H1 (cell line): Measurements from ENCODE around the gene ZNF593. TPM values are rescaled to one million over a fixed set of nuclear protein-coding genes. Genes with fewer than 3 reads are reported as not detected.

Experiments
- CTCF ChIA-PET: fragments of 300-600 bp; sonication (Branson Sonifier 250); formaldehyde crosslinking; loops from one replicate; lab custom pipeline; 2021; ENCODE audit not compliant: partially characterized antibody; lab: Charles Lee
- POLR2A ChIA-PET: fragments of 300-600 bp; sonication (Branson Sonifier 250); formaldehyde crosslinking; loops from one replicate; lab custom pipeline; 2021; ENCODE audit warnings: inconsistent platforms; ENCODE audit not compliant: partially characterized antibody; lab: Charles Lee
- DNase-seq, 2 experiments: peaks; one replicate each; pipeline versions ENCODE4 v3.0.0 to v3.0.0-alpha.2; 2010 to 2022; ENCODE audit warnings: low spot score in 2 of 2, low read depth in 1 of 2, mixed read lengths in 1 of 2
- FAIRE-seq: peaks from 2 replicates; lab custom pipeline; 2011; peaks lifted over from hg19 to GRCh38; lab: Jason Lieb, UNC
- H2AFZ ChIP-seq: 2 replicates; pipeline ENCODE4 v1.8.1; 2012; ENCODE audit warnings: low read length, inconsistent platforms
- H2AK5ac ChIP-seq: 2 replicates; pipeline ENCODE4 v1.6.1; 2013; ENCODE audit warnings: low read depth, low read length
- H2BK120ac ChIP-seq: replicated peaks from 2 replicates; pipeline ENCODE3; 2013; ENCODE audit warnings: low read depth, low read length, inconsistent platforms
- H2BK12ac ChIP-seq: 2 replicates; pipeline ENCODE4 v1.6.1; 2013; ENCODE audit warnings: low read depth, low read length
- H2BK15ac ChIP-seq: 2 replicates; pipeline ENCODE4 v1.6.1; 2013; ENCODE audit warnings: low read length
- H2BK20ac ChIP-seq: 2 replicates; pipeline ENCODE4 v1.6.1; 2013; ENCODE audit warnings: low read length
- H2BK5ac ChIP-seq: 2 replicates; pipeline ENCODE4 v1.6.1; 2013; ENCODE audit warnings: low read depth, low read length
- H3K14ac ChIP-seq: 2 replicates; pipeline ENCODE4 v1.6.1; 2013; ENCODE audit warnings: inconsistent platforms; ENCODE audit not compliant: insufficient read length
- H3K18ac ChIP-seq: 2 replicates; pipeline ENCODE4 v1.6.1; 2013; ENCODE audit warnings: low read length; ENCODE audit errors: extremely low read depth
- H3K23ac ChIP-seq: 2 replicates; pipeline ENCODE4 v1.6.1; 2013; ENCODE audit warnings: inconsistent platforms; ENCODE audit not compliant: insufficient read length
- H3K23me2 ChIP-seq: 2 replicates; pipeline ENCODE4 v1.6.1; 2013; ENCODE audit warnings: low read depth, low read length
- H3K27ac ChIP-seq: 2 replicates; pipeline ENCODE4 v1.6.1; 2011; ENCODE audit warnings: low read depth, low read length, inconsistent platforms
- H3K27me3 ChIP-seq, 4 experiments: replicated peaks in 1 of 4; 1 replicate in 1 of 4; 2 replicates in 3 of 4; pipeline versions ENCODE4 v1.6.1 to v1.8.1; 2011 to 2013; ENCODE audit warnings: low read length in 3 of 4, mild to moderate bottlenecking in 3 of 4, inconsistent platforms in 2 of 4, mixed read lengths in 2 of 4, moderate library complexity in 1 of 4; ENCODE audit not compliant: control insufficient read depth in 3 of 4, insufficient read depth in 3 of 4; ENCODE audit errors: extremely low read depth in 1 of 4
- H3K36me3 ChIP-seq, 4 experiments: 2 replicates each; pipeline versions ENCODE4 v1.6.1 to v1.8.1; 2011 to 2013; ENCODE audit warnings: mild to moderate bottlenecking in 4 of 4, low read length in 3 of 4, moderate library complexity in 2 of 4, control low read depth in 1 of 4, inconsistent platforms in 1 of 4; ENCODE audit not compliant: insufficient read depth in 4 of 4, control insufficient read depth in 2 of 4
- H3K4ac ChIP-seq: replicated peaks from 2 replicates; pipeline ENCODE3; 2013; ENCODE audit warnings: low read length, low read depth, mixed read lengths, inconsistent platforms; ENCODE audit not compliant: insufficient read length
- H3K4me1 ChIP-seq, 4 experiments: replicated peaks in 1 of 4; 1 replicate in 1 of 4; 2 replicates in 3 of 4; pipeline versions ENCODE4 v1.6.1 to v1.8.1; 2011 to 2013; ENCODE audit warnings: low read length in 3 of 4, inconsistent platforms in 2 of 4, mixed read lengths in 1 of 4; ENCODE audit not compliant: insufficient read depth in 4 of 4, control insufficient read depth in 3 of 4
- H3K4me2 ChIP-seq, 2 experiments: 2 replicates each; pipeline versions ENCODE4 v1.6.1 to v1.8.1; 2011 to 2013; ENCODE audit warnings: low read depth in 2 of 2, low read length in 2 of 2, control low read depth in 1 of 2, inconsistent platforms in 1 of 2, mild to moderate bottlenecking in 1 of 2; ENCODE audit not compliant: insufficient read depth in 1 of 2
- H3K4me3 ChIP-seq, 4 experiments: fragments of 200-600, 300-600 bp in 1 of 4; sonication (generic), shearing (Covaris generic), sonication (Bioruptor Twin) in 1 of 4; 2 replicates each; pipeline versions ENCODE4 v1.5.1 to v1.8.1; 2011 to 2016; ENCODE audit warnings: low read length in 4 of 4, low read depth in 3 of 4, control low read depth in 2 of 4, inconsistent platforms in 2 of 4, mild to moderate bottlenecking in 2 of 4, mixed read lengths in 1 of 4, moderate library complexity in 1 of 4; ENCODE audit not compliant: insufficient read depth in 2 of 4; ENCODE audit errors: extremely low read depth in 1 of 4
- H3K56ac ChIP-seq: replicated peaks from 2 replicates; pipeline ENCODE3; 2013; ENCODE audit warnings: low read depth, mild to moderate bottlenecking, mixed read lengths, low read length, inconsistent platforms; ENCODE audit not compliant: insufficient read length
- H3K79me1 ChIP-seq: 2 replicates; pipeline ENCODE4 v1.6.1; 2013; ENCODE audit warnings: low read depth, low read length, control low read depth
- H3K79me2 ChIP-seq, 2 experiments: 2 replicates each; pipeline versions ENCODE4 v1.6.1 to v1.8.1; 2012 to 2013; ENCODE audit warnings: low read length in 2 of 2, mild to moderate bottlenecking in 2 of 2, inconsistent platforms in 1 of 2; ENCODE audit not compliant: insufficient read depth in 2 of 2, control insufficient read depth in 1 of 2
- H3K9ac ChIP-seq, 4 experiments: replicated peaks in 1 of 4; 1 replicate in 1 of 4; 2 replicates in 3 of 4; pipeline versions ENCODE4 v1.6.1 to v1.8.1; 2011 to 2013; ENCODE audit warnings: low read depth in 3 of 4, low read length in 3 of 4, control low read depth in 2 of 4, mild to moderate bottlenecking in 2 of 4, moderate library complexity in 2 of 4, inconsistent platforms in 1 of 4; ENCODE audit errors: extremely low read depth in 1 of 4
- H3K9me3 ChIP-seq, 2 experiments: 2 replicates each; pipeline versions ENCODE4 v1.6.1 to v1.8.1; 2012 to 2013; ENCODE audit warnings: mild to moderate bottlenecking in 2 of 2, moderate library complexity in 2 of 2, control low read depth in 1 of 2, inconsistent platforms in 1 of 2, low read depth in 1 of 2, low read length in 1 of 2, mixed read lengths in 1 of 2; ENCODE audit not compliant: insufficient read depth in 2 of 2
- H4K20me1 ChIP-seq, 2 experiments: replicated peaks in 1 of 2; 2 replicates each; pipeline versions ENCODE3 to v1.8.1; 2011 to 2013; ENCODE audit warnings: inconsistent platforms in 2 of 2, low read length in 2 of 2, mild to moderate bottlenecking in 1 of 2; ENCODE audit not compliant: insufficient read depth in 2 of 2, control insufficient read depth in 1 of 2
- H4K5ac ChIP-seq: 2 replicates; pipeline ENCODE4 v1.6.1; 2013; ENCODE audit warnings: low read length, low read depth, mixed read lengths, inconsistent platforms; ENCODE audit not compliant: insufficient read length
- H4K8ac ChIP-seq: 2 replicates; pipeline ENCODE4 v1.8.0; 2013; ENCODE audit warnings: mild to moderate bottlenecking, moderate library complexity, low read length, inconsistent platforms; ENCODE audit not compliant: insufficient read depth; ENCODE audit errors: extremely low read depth
- H4K91ac ChIP-seq: replicated peaks from 2 replicates; pipeline ENCODE3; 2013; ENCODE audit warnings: low read length, mixed read lengths, inconsistent platforms; ENCODE audit not compliant: insufficient read length
- BACH1 ChIP-seq: IDR thresholded peaks from 2 replicates; pipeline ENCODE4 v1.6.1; 2012; ENCODE audit warnings: low read length, improper control_type of control experiment
- CHD1 ChIP-seq: IDR thresholded peaks from 2 replicates; pipeline ENCODE4 v1.6.1; 2012; ENCODE audit warnings: low read depth, low read length, improper control_type of control experiment
- E2F6 ChIP-seq: IDR thresholded peaks from 2 replicates; pipeline ENCODE4 v1.6.1; 2012; ENCODE audit warnings: inconsistent platforms
- EGR1 ChIP-seq: IDR thresholded peaks from 2 replicates; pipeline ENCODE4 v1.6.1; 2011; ENCODE audit warnings: low read depth, low read length, borderline replicate concordance
- EZH2 ChIP-seq: fragments of 200-600 bp; sonication (generic); IDR thresholded peaks from 2 replicates; pipeline ENCODE4 v1.7.1; 2012; ENCODE audit warnings: low read depth, mild to moderate bottlenecking, moderate library complexity, low read length, inconsistent platforms; ENCODE audit not compliant: severe bottlenecking
- GTF2F1 ChIP-seq: IDR thresholded peaks from 2 replicates; pipeline ENCODE4 v1.6.1; 2012; ENCODE audit warnings: low read depth, low read length, improper control_type of control experiment, borderline replicate concordance
- JUND ChIP-seq: IDR thresholded peaks from 2 replicates; pipeline ENCODE4 v1.6.1; 2011; ENCODE audit warnings: mild to moderate bottlenecking, improper control_type of control experiment, low read length
- NRF1 ChIP-seq: IDR thresholded peaks from 2 replicates; pipeline ENCODE4 v1.6.1; 2011; ENCODE audit warnings: mild to moderate bottlenecking, low read depth, low read length, improper control_type of control experiment
- POLR2AphosphoS5 ChIP-seq: IDR thresholded peaks from 2 replicates; pipeline ENCODE4 v1.6.1; 2011; ENCODE audit warnings: low read depth, low read length
- RAD21 ChIP-seq, 2 experiments: IDR thresholded peaks in 1 of 2; conservative IDR thresholded peaks in 1 of 2; 2 replicates each; pipeline ENCODE4 v1.6.1; 2011; ENCODE audit warnings: low read depth in 2 of 2, low read length in 2 of 2, improper control_type of control experiment in 1 of 2, inconsistent platforms in 1 of 2, mild to moderate bottlenecking in 1 of 2, moderate library complexity in 1 of 2
- RNF2 ChIP-seq: fragments of 200-900, 300-1000 bp; sonication (generic); IDR thresholded peaks from 2 replicates; pipeline ENCODE4 v1.7.1; 2016; ENCODE audit warnings: borderline replicate concordance, low read depth, mild to moderate bottlenecking, antibody characterized with exemption, low read length; ENCODE audit not compliant: poor library complexity, severe bottlenecking; ENCODE audit errors: missing control alignments
- SIRT6 ChIP-seq: IDR thresholded peaks from one replicate; pipeline ENCODE4 v1.7.1; 2012; ENCODE audit warnings: low read length, inconsistent platforms
- WGBS, 2 experiments: shearing (Covaris generic) in 1 of 2; methylation state at CpG; one replicate each; pipeline versions ENCODE4 v1.1.6 to v1.1.7; 2013 to 2015; ENCODE audit warnings: low lambda C conversion rate in 2 of 2, mixed read lengths in 2 of 2, inconsistent platforms in 1 of 2, low coverage in 1 of 2, missing lambda C conversion rate in 1 of 2; ENCODE audit not compliant: insufficient replicate concordance in 2 of 2, insufficient coverage in 1 of 2, insufficient read length in 1 of 2; ENCODE audit errors: extremely low coverage in 1 of 2, missing lambda C conversion rate in 1 of 2; 5-methylcytosine and 5-hydroxymethylcytosine counted together
- polyA plus RNA-seq, 7 experiments: library from polyadenylated mRNA; depleted of rRNA in 3 of 7; stranded (reverse) in 5 of 7; unstranded in 2 of 7; fragments of >200 nt in 5 of 7; fragments of 200-250 nt in 2 of 7; gene quantifications; 1 replicate in 5 of 7; 2 replicates in 1 of 7; 4 replicates in 1 of 7; pipeline versions ENCODE4 v1.2.1 to v1.2.3, GENCODE V29; 2011 to 2013; ENCODE audit warnings: missing spikeins in 2 of 7, mixed read lengths in 2 of 7
- total RNA-seq: library from RNA; stranded (reverse); fragmentation: NEBNext Ultra II Directional; extraction: Animal tissue kit (Norgen Biotek cat#: 25700); gene quantifications from 2 replicates; pipeline ENCODE4 v1.2.1, GENCODE V29; 2021

Gene ZNF593
- total and polyA plus RNA-seq, 2 of the 8 experiments (the other 6 are each of a cell fraction or from before 2014, with no cell fraction given): 38.2 to 68.0 TPM

- no peak overlapping the region for H4K5ac ChIP-seq
- no peak overlapping the region for H3K56ac ChIP-seq
- no peaks in the 10 kb centered on the region for H3K79me1 ChIP-seq
- H3K27ac ChIP-seq: no peak overlapping the region
- no peak overlapping the region for H3K4ac ChIP-seq
- H3K27me3 ChIP-seq: peaks cover 48 to 92% (median 84%) of the 10 kb centered on the region in 4 experiments
- H4K91ac ChIP-seq: no peak overlapping the region
- H2BK20ac ChIP-seq: no peak overlapping the region
- H3K4me1 ChIP-seq: peaks cover 14 to 54% (median 30%) of the 10 kb centered on the region in 4 experiments
- ChIA-PET POLR2A (interaction anchor here (2.4 kb wide), 1 partner anchor 10 kb away, joined by 5 read pairs; the partner anchor contains the start of gene ZNF593), CTCF (interaction anchor here (1.4 kb wide), 1 partner anchor 10 kb away, joined by 4 read pairs; the partner anchor contains the start of genes C1orf232 and ZNF593)
- no peaks in the 10 kb centered on the region for H3K9me3 ChIP-seq
- no peak overlapping the region for H3K4me3 ChIP-seq
- no peak overlapping the region for H3K9ac ChIP-seq
- no peak overlapping the region for H2AK5ac ChIP-seq
- H2BK15ac ChIP-seq: no peak overlapping the region
- no peak overlapping the region for H2BK120ac ChIP-seq
- peaks cover 17% of the 10 kb centered on the region for H3K23me2 ChIP-seq
- H3K23ac ChIP-seq: no peak overlapping the region
- no peak overlapping the region for H3K18ac ChIP-seq
- no peak overlapping the region for H2BK12ac ChIP-seq
- no peak overlapping the region for H3K14ac ChIP-seq
- no peak overlapping the region for H2BK5ac ChIP-seq
- no peak overlapping the region for H2AFZ ChIP-seq
- H3K79me2 ChIP-seq: no peaks in the 10 kb centered on the region
- no peak overlapping the region for H3K4me2 ChIP-seq
- H4K20me1 ChIP-seq: peaks cover 13 to 15% of the 10 kb centered on the region in 2 experiments
- no peak overlapping the region for H4K8ac ChIP-seq
- WGBS, 2 experiments: 83% methylated on average over 3 of the region's 4 CpGs; no CpG with 5 or more reads in 1 of the 2 experiments
- TF ChIP-seq RNF2: no peak
- TF ChIP-seq RAD21 (IDR thresholded peaks at IDR 0.05 in 1 of 2, conservative IDR thresholded peaks at IDR 0.05 in 1 of 2; ENCODE audit: low read depth in 2 of 2, low read length in 2 of 2): no peak
- TF ChIP-seq POLR2AphosphoS5: no peak
- no peak for TF ChIP-seq NRF1
- TF ChIP-seq EGR1: no peak
- no peak for TF ChIP-seq EZH2
- TF ChIP-seq E2F6: no peak
- TF ChIP-seq JUND: no peak
- TF ChIP-seq BACH1: no peak
- no peak for TF ChIP-seq CHD1
- TF ChIP-seq SIRT6: no peak
- TF ChIP-seq GTF2F1: no peak
- TF ChIP-seq, all 59 proteins: peak for 0
- H3K36me3 ChIP-seq: no peaks in the 10 kb centered on the region
- DNase-seq (no peak), FAIRE-seq (no peak)
These were observed 10.0 kb upstream of the ZNF593 start for GRCh38 chr1:26159743-26160039.
